GM12878 (cell line): ENCODE measurements around the gene MYOZ2.

Source experiments
- ATF3 ChIP-seq: IDR thresholded peaks from 2 replicates; pipeline ENCODE4 v1.6.1; 2011; ENCODE audit warnings: low read depth, mild to moderate bottlenecking, low read length, moderate library complexity, borderline replicate concordance; ENCODE audit errors: extremely low read depth
- CBFB ChIP-seq: IDR thresholded peaks from 2 replicates; pipeline ENCODE4 v1.6.1; 2016; ENCODE audit warnings: antibody characterized with exemption, low read depth
- CREM ChIP-seq: IDR thresholded peaks from 2 replicates; pipeline ENCODE4 v1.6.1; 2014; ENCODE audit warnings: antibody characterized with exemption, low read depth
- CTCF ChIP-seq, 3 experiments: IDR thresholded peaks in 2 of 3; conservative IDR thresholded peaks in 1 of 3; 2 replicates each; pipeline ENCODE4 v1.5.1; 2011; ENCODE audit warnings: low read depth in 3 of 3, low read length in 3 of 3, mild to moderate bottlenecking in 3 of 3, control low read depth in 2 of 3, moderate library complexity in 2 of 3, inconsistent platforms in 1 of 3, mixed read lengths in 1 of 3; ENCODE audit not compliant: control insufficient read depth in 2 of 3, insufficient read depth in 1 of 3; ENCODE audit errors: extremely low read depth in 1 of 3
- EZH2 ChIP-seq: IDR thresholded peaks from 2 replicates; pipeline ENCODE4 v1.6.1; 2012; ENCODE audit warnings: low read depth, mild to moderate bottlenecking, control low read depth, inconsistent platforms, low read length, borderline replicate concordance; ENCODE audit not compliant: control insufficient read depth
- HCFC1 ChIP-seq: fragments of 150-350 bp; IDR thresholded peaks from 2 replicates; pipeline ENCODE4 v1.6.1; 2014; ENCODE audit warnings: low read length
- MEF2A ChIP-seq: IDR thresholded peaks from 2 replicates; pipeline ENCODE4 v1.6.1; 2011; ENCODE audit warnings: low read depth, mild to moderate bottlenecking, low read length, moderate library complexity; ENCODE audit not compliant: insufficient read depth
- POLR2A ChIP-seq: IDR thresholded peaks from 2 replicates; pipeline ENCODE4 v1.6.1; 2011; ENCODE audit warnings: low read depth, mild to moderate bottlenecking, low read length
- POLR2AphosphoS5 ChIP-seq: IDR thresholded peaks from 2 replicates; pipeline ENCODE4 v1.6.1; 2011; ENCODE audit warnings: mild to moderate bottlenecking, low read length, inconsistent platforms
- RCOR1 ChIP-seq: conservative IDR thresholded peaks from 2 replicates; pipeline ENCODE4 v1.6.1; 2012; ENCODE audit warnings: low read depth, low read length, improper control_type of control experiment
- SIN3A ChIP-seq: IDR thresholded peaks from 2 replicates; pipeline ENCODE4 v1.6.1; 2012; ENCODE audit warnings: low read depth, low read length, improper control_type of control experiment
- SP1 ChIP-seq: IDR thresholded peaks from one replicate; pipeline ENCODE4 v1.6.1; 2011; ENCODE audit warnings: low read depth, low read length
- ZNF622 ChIP-seq: fragments of 450-650 bp; IDR thresholded peaks from 2 replicates; pipeline ENCODE4 v1.6.1; 2017; ENCODE audit warnings: mild to moderate bottlenecking, inconsistent platforms

GRCh38 chr4:119212964-119213606 lies 77.5 kb downstream of the MYOZ2 start:
- TF ChIP-seq SIN3A (no peak), CTCF (IDR thresholded peaks at IDR 0.05 in 2 of 3, conservative IDR thresholded peaks at IDR 0.05 in 1 of 3; ENCODE audit: control insufficient read depth in 2 of 3, extremely low read depth in 1 of 3, insufficient read depth in 1 of 3, low read depth in 3 of 3, low read length in 3 of 3) (peak; percentile 22 to 35 (median 31); a peak in 3 of 6 replicates), ATF3 (no peak), POLR2A (no peak), CBFB (no peak), MEF2A (no peak), POLR2AphosphoS5 (no peak), SP1 (no peak), EZH2 (no peak), ZNF622 (no peak), HCFC1 (no peak), RCOR1 (no peak), CREM (no peak)
